Activated CD8-positive, alpha-beta memory T cell treated with anti-CD3 and anti-CD28 coated beads, Interleukin-2, amount 50 U/mL, for 24 hours (primary cell): ENCODE measurements around the gene PHF12.
"Not testable (repeated sequence)": the region's sequence is repeated elsewhere in the genome, so short reads cannot be mapped to it uniquely, and the experiment has no call there.

Experiments
- DNase-seq: peaks from one replicate; pipeline ENCODE4 v3.0.0-alpha.2; 2020; ENCODE audit errors: extremely low read depth

Gene PHF12

DNA sequence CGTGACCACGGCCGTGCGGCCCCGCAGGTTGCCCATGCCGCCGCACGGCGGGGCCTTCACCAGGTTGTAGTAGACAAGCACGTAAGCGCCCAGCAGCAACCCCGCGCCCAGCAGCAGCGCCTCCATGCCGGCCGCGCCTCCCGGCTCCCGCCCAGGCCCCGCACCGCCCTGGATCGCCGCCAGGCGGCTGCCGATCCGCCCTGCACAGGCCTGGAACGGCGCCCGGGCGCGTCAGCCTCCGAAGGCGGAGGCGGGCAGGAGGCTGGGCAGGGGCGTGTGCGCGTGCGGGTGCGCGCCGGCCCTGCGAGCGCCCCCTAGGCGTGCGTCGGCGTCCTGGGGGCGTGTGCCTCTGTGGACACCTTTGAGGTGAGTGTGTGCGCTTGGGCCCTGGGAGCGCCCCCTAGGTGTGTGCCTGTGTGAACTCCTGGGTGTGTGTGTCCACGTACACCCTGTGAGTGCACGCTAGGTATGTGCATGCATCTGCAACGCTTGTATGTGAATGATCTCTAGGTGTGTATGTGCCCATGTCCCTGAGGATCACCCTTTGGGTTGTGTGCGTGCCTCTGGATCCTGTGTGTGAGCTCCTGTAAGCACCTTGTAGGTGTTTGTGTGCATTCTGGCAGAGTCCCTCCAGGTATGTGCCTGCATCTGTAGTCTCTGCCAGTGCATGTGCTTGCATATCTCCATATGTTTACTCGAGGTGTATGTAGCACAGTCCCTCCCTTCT, 48.3 kb downstream of the PHF12 start, which contains the start of gene DHRS13:
TSS of gene DHRS13 (minus strand) at position 261 of the 727 bp plus-strand sequence. CDS start at position 126, 135 bp downstream.
- peak; percentile 58 for DNase-seq

DNA sequence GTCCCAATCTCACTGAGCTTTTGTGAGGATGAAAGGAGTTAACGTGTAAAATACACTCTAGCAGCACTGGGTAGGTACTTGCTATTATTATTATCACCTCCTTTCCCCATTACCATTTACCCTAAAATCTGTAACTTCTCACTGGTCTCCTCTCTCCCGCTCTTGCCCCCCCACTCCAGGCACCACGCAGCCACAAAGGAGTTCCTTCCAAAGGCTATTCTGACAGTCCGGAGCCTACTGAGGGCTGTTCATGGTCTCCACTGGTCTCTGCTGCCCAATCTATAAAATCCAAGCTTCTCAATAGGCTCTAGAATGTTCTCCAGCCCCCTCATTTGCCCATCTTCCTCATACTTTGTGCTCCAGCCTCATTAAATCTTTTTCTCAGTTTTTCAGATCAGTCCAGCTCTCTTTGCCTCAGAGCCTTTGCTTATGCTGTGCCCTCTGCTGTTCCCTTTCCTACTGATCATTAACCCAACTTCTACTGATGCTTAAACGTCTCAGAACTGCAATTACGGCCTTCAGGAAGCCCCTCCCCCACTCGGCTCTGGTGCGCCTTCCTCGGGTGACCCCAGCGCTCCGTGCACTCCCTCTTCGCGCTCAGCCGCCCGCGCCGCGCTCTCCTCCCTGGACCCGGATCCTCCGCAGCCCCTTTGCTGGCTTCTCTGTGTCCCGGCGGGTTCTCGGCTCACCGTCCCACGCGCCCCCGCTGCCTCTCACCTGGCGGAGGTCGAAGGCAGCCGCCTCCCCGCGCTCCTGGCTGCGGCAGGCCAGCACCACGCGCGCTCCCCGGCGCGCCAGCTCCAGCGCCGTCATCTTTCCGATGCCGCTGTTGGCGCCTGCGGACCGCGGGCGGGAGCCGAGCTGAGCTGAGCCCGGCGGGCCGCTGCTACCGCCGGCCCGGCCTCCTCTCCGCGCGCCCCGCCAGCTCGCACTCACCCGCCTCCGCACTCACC, 49.2 kb downstream of the PHF12 start:
- DNase-seq, result no peak

- DNase-seq, result no peak
Measured at GRCh38 chr17:28900986-28901726, 50.2 kb downstream of the PHF12 start.

DNA sequence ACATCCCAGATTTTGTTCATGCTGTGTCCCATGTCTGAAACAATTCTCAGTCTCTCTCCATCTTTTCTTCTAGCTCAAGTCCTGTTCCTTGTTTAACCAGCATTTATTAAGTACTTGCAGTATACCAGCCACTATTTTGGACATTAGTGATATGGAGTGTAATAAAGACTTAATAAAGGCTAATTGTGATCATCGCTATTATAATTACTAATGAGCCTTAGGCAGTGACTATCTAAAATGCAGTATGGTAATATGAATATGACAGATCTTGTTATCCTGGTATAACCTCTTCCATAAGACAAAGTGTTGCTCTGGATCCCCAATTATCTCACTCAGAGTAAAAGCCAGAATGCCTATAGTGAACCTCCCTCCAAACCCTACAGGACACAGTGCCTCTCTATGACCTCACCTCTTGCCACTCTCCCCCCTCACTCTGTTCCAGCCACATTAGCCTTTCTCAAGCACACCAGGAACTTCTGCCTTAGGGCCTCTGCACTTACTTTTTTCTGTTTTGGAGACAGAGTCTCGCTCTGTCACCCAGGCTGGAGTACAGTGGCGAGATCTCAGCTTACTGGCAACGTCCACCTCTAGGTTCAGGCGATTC, 52.0 kb downstream of the PHF12 start:
- DNase-seq, result no peak

GRCh38 chr17:28898527-28898955, 52.8 kb downstream of the PHF12 start:
- no peak for DNase-seq

GRCh38 chr17:28897769-28898526, 53.4 kb downstream of the PHF12 start:
- no peak for DNase-seq

DNA sequence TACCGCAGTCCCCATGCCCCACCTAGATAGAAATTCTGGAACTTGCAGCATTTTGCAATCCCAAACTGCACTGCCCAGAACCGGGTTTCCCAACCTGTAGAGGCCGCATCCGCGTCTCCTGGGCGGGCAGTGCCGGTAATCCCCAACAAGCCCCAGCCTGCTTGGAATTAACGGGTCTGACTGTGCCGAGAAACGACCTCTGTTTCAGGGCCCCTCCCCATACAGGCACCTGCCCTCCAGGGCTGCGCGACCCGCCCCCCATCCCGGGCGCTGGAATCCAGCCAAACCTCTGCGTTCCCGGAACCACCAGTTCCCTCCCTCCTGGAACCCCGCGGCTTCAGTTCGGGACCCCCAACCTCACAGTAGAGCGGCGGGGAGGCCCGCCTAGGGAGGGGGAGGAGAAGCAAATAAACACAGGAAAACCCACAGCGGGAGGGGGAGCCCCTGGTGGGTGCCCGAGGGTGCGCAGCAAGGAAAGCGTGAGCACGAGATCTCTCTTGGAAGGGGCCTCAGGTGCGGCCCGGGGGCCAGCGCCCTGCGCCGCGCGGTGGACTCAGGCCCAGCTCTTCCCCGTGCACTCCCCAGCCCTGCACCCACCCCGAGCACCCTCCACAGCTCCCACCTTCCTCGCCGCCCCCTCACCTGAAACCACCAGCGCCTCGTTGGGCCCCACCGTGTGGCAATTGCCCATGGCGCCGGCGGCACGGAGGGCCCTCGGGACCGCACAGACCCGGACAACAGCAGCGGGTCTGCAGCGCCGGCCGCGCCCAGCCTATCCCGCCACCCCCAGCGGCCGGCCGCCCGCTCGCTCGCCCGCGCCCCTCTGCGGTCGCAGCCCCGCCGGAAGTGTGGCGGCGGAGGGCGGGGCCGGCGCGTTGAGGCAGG, 54.2 kb downstream of the PHF12 start, which contains the start of gene FLOT2:
TSS of gene FLOT2 (minus strand) at position 850 of the 885 bp plus-strand sequence. CDS start at position 691, 159 bp downstream.
- no peak for DNase-seq

GRCh38 chr17:28896491-28896883, 54.8 kb downstream of the PHF12 start:
- no peak for DNase-seq

DNA sequence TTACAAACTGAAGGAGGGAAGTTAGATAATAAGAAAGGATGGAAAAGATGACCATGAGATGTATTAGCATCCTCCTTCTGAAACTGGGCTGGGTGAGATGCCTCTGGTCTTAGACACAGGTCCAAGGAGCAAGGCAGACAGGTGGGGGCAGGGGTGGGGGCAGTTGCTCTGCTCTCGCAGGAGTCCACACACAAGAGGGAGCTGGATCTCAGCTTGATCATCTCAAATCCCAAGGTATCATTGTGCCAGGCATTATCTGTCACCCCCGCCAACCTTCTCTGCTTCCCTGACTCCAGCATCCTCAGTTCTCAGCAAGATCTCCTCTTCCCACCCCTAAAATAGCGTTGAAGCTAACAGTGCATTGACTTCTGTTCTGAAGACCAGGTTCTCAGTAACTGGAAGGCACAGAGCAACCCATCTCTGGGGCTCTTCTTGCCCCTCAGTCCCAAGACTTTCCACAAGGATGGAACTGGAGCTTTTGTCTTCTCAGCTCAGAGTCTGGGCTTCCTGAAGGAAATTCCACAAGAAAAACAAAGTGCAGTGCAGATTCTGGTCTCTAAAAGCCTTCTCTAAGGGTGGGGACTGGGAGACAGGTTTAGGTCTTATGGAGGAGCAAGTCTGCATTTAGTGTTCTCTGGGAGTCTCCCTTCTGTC, 55.4 kb downstream of the PHF12 start:
- no peak for DNase-seq

GRCh38 chr17:28893248-28894183, 57.8 kb downstream of the PHF12 start:
- not testable (repeated sequence) for DNase-seq

GRCh38 chr17:28892024-28892423, 59.3 kb downstream of the PHF12 start:
- no peak for DNase-seq

GRCh38 chr17:28891201-28891600, 60.1 kb downstream of the PHF12 start:
- DNase-seq, result no peak

DNA sequence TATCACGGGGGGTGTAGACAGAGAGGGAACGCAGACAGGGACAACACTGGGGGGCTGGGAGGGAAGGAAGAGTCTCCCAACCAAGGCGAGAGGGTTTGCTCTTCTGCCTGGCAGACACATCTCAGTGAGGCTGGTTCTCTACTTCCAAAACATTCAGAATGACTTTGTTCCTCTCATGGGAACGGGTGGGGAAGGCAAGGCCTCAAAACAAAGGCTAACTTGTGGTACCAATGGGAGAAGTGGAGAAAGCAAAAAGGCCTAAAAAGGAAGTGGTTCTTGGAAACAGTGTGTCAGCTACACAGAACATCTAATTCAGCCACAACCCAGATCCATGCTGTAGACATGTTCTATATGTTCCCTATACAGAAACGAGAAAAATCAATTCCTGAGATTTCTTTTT, 61.3 kb downstream of the PHF12 start:
- DNase-seq, result no peak

DNA sequence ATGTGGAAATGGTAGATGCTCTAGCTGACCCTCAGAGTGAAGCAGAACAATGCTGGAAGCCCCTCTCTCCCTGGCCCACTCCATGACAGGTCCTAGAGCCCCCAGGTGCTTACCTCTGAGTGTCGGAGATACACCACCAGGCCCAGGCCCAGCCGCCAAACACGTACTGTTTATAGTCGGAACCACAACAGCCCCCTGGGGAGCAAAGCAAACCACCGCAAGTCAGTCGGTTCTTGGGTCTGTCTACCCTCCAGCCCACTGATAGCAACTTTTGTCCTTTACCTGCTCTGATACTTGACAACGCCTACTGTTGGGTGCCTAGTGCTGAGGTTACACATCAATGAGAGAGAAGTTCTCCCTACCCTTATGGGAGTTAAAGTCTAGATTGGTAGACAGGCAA, 62.5 kb downstream of the PHF12 start:
- DNase-seq, result no peak

DNA sequence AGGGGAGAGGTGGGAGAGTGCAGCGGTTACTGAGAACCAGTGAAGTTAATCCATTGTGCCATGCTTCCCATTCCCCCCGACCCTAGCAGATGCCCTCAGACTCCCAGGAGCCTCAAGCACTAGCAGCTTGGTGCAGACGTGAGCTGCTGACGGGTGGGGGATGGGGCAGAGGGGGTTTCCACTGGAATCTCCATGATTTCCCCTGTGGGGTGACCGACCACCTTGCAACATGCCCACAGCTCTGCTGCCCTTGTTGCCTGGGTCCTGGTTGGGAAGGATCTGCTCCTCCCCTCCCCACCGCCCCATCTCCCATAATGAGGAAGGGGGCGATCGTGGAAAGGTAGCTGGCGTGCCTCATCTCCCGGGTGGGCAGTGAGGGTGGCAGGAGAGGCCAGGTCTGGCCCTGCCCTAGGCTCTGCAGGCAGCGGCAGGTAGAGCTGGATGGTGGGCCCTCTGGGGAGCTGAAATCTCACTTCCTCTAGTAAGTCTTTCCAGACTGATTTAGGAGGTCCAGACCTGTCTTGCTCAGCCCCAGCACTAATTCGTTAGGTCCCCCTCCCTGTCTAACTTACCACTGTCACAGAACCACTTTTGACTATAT, 63.3 kb downstream of the PHF12 start:
- DNase-seq, result no peak

DNA sequence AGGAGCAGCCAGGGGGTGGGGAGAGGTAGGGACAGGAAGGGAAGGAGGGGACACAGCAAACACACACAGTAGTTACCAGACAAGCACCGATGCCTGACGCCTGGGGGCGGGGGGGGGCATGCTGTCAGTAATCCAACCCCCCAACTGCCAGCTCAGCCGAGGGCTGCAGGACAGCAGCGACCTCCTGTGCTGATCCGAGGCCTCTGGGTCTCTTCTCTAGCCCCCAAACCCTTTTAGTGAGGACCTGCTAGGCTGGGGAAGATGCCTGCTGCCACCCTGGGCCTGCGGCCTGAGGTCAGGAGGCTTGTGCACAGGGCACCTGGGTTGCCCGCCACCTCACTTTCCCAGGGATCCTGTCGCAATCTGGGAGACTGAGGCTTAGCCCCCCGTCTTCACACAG, 65.4 kb downstream of the PHF12 start:
- DNase-seq, result no peak

DNA sequence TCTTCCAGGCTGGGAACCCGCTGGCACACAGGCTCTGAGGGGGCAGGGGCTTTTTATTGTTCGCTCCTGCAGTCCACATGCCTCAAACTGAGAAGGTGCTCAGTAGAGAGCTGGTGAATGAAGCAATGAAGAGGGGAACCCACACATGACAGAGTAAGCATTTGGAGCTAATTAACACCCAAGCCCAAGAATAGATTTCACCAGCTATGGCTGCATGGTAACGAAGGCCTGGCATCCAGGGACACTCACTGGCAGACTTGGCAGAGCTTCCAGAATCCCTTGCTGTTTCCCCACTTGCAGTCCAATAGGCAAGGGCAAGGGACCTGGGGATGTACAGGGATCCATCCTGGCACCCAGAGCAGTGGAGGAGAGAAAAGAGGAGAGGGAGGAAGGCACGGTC, 66.0 kb downstream of the PHF12 start:
- no peak for DNase-seq
